ENCODE results near the gene PPM1N. TPM values are rescaled to one million over a fixed set of nuclear protein-coding genes. Genes with fewer than 3 reads are reported as not detected.

The PPM1N gene
- total RNA-seq, 2 experiments from 2014 or later: 5.8 to 6.1 TPM

GRCh38 chr19:45485305-45486077, 12.8 kb upstream of the PPM1N start:
- POLR2A ChIA-PET: interaction anchor here (0.5 to 2.5 kb wide), 10 partner anchors 11 to 397 kb away, joined by 3 to 13 read pairs (median 3); no protein-coding TSS in a partner anchor
- peaks cover 9% of the 10 kb centered on the region for H3K4me1 Mint-ChIP-seq
- ATAC-seq (ENCODE audit: low read depth) (peak; percentile 97), DNase-seq (peak; percentile 98)
- no peaks in the 10 kb centered on the region for H3K9me3 Mint-ChIP-seq
- H3K4me3 Mint-ChIP-seq: peak overlapping the region; percentile 92
- H3K27me3 Mint-ChIP-seq: peaks cover 2% of the 10 kb centered on the region
- peak overlapping the region; percentile 86 for H3K27ac Mint-ChIP-seq
- H3K36me3 Mint-ChIP-seq: no peaks in the 10 kb centered on the region

- Mint-ChIP-seq H3K4me3 (no peak overlapping the region), H3K36me3 (no peaks in the 10 kb centered on the region), H3K27me3 (peaks cover 8% of the 10 kb centered on the region), H3K4me1 (peaks cover 16% of the 10 kb centered on the region), H3K9me3 (no peaks in the 10 kb centered on the region), H3K27ac (no peak overlapping the region)
- no peak for ATAC-seq (ENCODE audit: low read depth)
- DNase-seq: no peak
- POLR2A ChIA-PET: no interaction called here
These were observed 9.5 kb upstream of the PPM1N start for GRCh38 chr19:45488708-45489107.

DNA sequence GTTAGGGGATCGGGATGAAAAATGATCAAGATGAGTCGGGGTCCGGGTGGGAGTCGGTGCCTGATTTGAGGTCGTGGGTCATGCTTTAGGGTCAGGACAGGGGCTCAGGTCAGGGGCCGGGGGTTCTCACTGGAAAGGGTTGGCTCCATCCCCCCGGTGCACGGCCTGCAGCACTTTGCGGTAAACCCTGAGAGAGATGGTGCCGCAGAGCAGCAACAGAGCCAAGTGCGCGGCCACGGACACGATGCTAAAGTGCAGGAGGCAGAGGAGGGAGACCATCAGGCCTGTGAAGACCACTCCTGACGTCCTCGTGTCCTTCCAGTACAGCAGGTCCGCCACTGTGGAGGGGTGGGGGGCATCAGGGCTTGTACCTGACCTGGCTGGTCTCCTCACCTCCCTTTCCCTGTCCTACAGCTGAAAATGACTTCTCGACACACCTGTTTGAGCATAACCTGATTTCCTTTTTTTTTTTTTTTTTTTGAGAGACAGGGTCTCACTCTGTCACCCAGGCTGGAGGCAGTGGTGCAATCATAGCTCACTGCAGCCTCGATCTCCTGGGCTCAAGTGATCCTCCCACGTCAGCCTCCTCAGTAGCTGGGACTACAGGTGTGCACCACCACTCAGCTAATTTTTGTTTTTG, 8.9 kb upstream of the PPM1N start:
- Mint-ChIP-seq H3K36me3 (no peaks in the 10 kb centered on the region), H3K4me3 (no peak overlapping the region), H3K9me3 (no peaks in the 10 kb centered on the region), H3K4me1 (peaks cover 18% of the 10 kb centered on the region), H3K27me3 (peaks cover 8% of the 10 kb centered on the region), H3K27ac (no peak overlapping the region)
- POLR2A ChIA-PET: interaction anchor here (0.7 kb wide), 1 partner anchor 40 kb away, joined by 3 read pairs; no protein-coding TSS in a partner anchor
- no peak for DNase-seq
- no peak for ATAC-seq (ENCODE audit: low read depth)

DNA sequence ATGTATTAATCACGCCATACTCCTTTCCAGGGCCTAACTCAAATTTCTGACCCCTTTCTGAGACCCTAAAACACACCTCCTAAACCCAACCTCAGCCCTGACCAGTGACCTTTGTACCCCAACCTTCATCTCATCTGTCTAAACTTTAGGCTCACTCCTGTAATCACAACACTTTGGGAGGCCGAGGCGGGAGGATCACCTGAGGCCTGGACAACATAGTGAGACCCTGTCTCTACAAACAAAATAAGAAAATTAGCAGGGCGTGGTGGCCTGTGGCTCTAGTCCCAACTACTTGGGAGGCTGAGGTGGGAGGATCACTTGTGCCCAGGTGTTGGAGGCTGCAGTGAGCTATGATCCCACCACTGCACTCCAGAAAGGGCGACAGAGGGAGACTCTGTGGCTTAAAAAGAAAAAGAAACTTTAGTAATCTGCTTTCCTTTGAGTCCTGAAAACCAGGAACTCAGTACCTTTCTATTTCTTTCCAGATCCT, 6.1 kb upstream of the PPM1N start:
- DNase-seq (no peak), ATAC-seq (ENCODE audit: low read depth) (no peak)
- Mint-ChIP-seq H3K27ac (no peak overlapping the region), H3K36me3 (no peaks in the 10 kb centered on the region), H3K4me3 (peak overlapping the region; percentile 53), H3K9me3 (no peaks in the 10 kb centered on the region), H3K27me3 (peaks cover 24% of the 10 kb centered on the region), H3K4me1 (peaks cover 20% of the 10 kb centered on the region)
- POLR2A ChIA-PET: no interaction called here

DNA sequence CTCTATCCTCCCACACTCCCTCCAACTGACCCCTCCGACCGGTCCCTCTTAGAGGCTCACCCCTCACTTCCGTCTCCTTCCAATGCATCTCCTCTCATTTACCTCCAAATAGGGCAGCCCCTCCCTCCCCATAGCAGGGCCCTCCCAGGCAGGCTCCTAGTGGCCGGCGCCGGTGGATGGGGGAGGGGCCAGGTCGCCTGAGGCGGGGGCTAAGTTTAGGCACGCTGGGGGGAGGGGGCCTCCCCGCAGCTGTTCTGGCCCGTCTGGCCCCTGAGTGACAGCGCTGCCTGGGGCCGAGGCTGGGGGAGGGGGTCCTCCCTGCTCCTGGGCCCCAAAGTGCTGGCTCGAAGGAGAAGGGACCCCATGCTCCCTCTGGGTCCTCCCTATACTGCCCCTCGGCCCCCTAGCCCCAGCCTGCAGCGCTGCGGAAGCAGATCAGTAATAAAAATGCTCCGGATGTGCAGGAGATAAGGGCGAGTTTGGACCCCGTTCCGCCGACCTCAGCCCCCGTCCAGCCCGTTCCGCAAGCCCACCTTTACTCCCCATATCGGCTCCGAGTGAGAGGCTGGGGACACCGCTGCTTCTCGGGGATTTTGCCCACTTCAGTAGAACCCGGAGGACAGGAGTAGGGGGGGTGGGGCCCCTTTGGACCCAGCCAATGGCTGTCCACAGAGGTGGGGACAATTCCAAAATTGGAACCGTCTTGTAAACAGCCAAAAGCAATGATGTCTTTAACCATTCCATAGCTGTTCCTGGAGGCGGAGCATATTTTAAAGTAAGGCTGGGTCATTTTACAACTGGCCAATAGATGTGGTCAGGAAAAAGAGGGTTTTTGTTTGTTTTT, 5.4 kb upstream of the PPM1N start:
- Mint-ChIP-seq H3K36me3 (no peaks in the 10 kb centered on the region), H3K27me3 (peaks cover 27% of the 10 kb centered on the region), H3K4me3 (peak overlapping the region; percentile 77), H3K9me3 (no peaks in the 10 kb centered on the region), H3K27ac (no peak overlapping the region), H3K4me1 (peaks cover 24% of the 10 kb centered on the region)
- ATAC-seq (ENCODE audit: low read depth) (no peak), DNase-seq (no peak)
- POLR2A ChIA-PET: interaction anchor here (0.6 kb wide), 1 partner anchor 25 kb away, joined by 3 read pairs; no protein-coding TSS in a partner anchor

- Mint-ChIP-seq H3K9me3 (no peaks in the 10 kb centered on the region), H3K27me3 (peaks cover 27% of the 10 kb centered on the region), H3K4me3 (no peak overlapping the region), H3K36me3 (peaks cover under 1% of the 10 kb centered on the region), H3K4me1 (peaks cover 33% of the 10 kb centered on the region), H3K27ac (no peak overlapping the region)
- POLR2A ChIA-PET: interaction anchor here (1.4 to 2.7 kb wide), 2 partner anchors 14 to 147 kb away, joined by 5 to 8 read pairs; no protein-coding TSS in a partner anchor
- ATAC-seq (ENCODE audit: low read depth) (no peak), DNase-seq (no peak)
These were observed 3.9 kb upstream of the PPM1N start for GRCh38 chr19:45494261-45494916.

DNA sequence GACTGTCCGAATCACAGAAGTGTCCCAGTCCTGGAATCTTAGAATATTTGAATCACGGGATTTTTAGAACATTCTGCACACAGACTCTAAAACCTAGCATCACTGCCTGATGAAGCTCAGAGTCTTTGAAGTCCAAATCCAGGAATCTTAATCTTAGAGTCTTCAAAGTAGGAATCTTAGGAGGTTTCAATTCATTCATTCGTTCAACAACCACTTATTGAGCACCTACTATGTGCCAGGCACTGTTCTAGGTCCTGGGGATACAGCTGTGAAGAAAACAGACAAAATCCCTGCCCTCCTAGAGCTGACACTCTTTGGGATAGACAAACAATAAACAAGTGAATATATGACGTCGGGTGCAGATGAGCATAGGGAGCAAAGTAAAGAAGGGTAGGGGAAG, 3.1 kb upstream of the PPM1N start:
- DNase-seq (no peak), ATAC-seq (ENCODE audit: low read depth) (no peak)
- Mint-ChIP-seq H3K36me3 (peaks cover 2% of the 10 kb centered on the region), H3K27me3 (peaks cover 27% of the 10 kb centered on the region), H3K9me3 (no peaks in the 10 kb centered on the region), H3K4me3 (peak overlapping the region; percentile 31), H3K27ac (no peak overlapping the region), H3K4me1 (peaks cover 35% of the 10 kb centered on the region)
- POLR2A ChIA-PET: interaction anchor here (1.4 to 2.7 kb wide), 2 partner anchors 13 to 147 kb away, joined by 5 to 8 read pairs; no protein-coding TSS in a partner anchor

DNA sequence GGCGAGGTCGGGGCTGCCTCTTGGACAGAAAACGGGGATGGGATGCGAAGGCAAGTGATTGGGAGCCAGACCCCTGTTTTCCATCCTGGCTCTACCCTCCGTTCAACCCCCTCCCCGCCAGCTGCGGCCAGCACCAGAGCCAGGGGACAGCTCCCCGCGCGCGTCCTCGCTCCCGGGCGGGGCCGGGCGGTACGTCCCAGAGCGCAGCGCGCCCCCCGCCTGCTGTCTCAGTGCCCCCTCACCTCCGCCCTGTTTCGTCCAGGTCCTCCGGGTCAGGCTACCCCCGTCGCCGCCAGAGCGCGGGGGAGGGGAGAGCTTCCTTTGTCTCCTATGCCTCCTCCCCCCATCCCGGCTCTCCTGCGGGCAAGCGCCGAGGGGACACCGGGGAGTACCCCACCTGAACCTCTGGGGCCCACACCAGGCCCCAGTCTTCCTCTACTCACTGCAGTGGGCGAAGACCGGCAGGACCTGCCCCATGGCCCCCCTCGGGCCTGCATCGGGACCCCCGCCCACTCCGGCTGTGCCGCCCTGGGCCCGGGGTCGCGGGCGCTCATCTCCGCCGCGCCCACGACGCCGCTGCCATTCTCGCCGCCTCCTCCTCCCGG, 1.8 kb upstream of the PPM1N start:
- POLR2A ChIA-PET: interaction anchor here (0.5 to 2.7 kb wide), 8 partner anchors 9 to 146 kb away, joined by 3 to 8 read pairs (median 4); no protein-coding TSS in a partner anchor
- Mint-ChIP-seq H3K27me3 (peaks cover 27% of the 10 kb centered on the region), H3K27ac (no peak overlapping the region), H3K9me3 (no peaks in the 10 kb centered on the region), H3K4me3 (peak overlapping the region; percentile 89), H3K36me3 (peaks cover 6% of the 10 kb centered on the region), H3K4me1 (peaks cover 38% of the 10 kb centered on the region)
- ATAC-seq (ENCODE audit: low read depth): peak; percentile 18
- DNase-seq: peak; percentile 78

- Mint-ChIP-seq H3K36me3 (peaks cover 6% of the 10 kb centered on the region), H3K4me1 (peaks cover 36% of the 10 kb centered on the region), H3K27ac (peak overlapping the region; percentile 74), H3K9me3 (no peaks in the 10 kb centered on the region), H3K4me3 (peak overlapping the region; percentile 88), H3K27me3 (peaks cover 23% of the 10 kb centered on the region)
- DNase-seq: no peak
- POLR2A ChIA-PET: interaction anchor here (0.6 to 2.0 kb wide), 5 partner anchors 10 to 187 kb away, joined by 3 to 5 read pairs (median 4); no protein-coding TSS in a partner anchor
- ATAC-seq (ENCODE audit: low read depth): no peak
These were observed 452 bp upstream of the PPM1N start for GRCh38 chr19:45497791-45498190.

- POLR2A ChIA-PET: interaction anchor here (0.8 to 2.0 kb wide), 8 partner anchors 9 to 142 kb away, joined by 3 to 10 read pairs (median 5); no protein-coding TSS in a partner anchor
- Mint-ChIP-seq H3K27ac (peak overlapping the region; percentile 8), H3K4me1 (peaks cover 32% of the 10 kb centered on the region)
These were observed 1.2 kb downstream of the PPM1N start for GRCh38 chr19:45499196-45500180.

More at GRCh38 chr19:45499196-45500180, 1.2 kb downstream of the PPM1N start:
- peaks cover 19% of the 10 kb centered on the region for H3K27me3 Mint-ChIP-seq
- peak overlapping the region; percentile 61 for H3K4me3 Mint-ChIP-seq
- ATAC-seq (ENCODE audit: low read depth) (peak; percentile 21), DNase-seq (peak; percentile 81)
- H3K9me3 Mint-ChIP-seq: no peaks in the 10 kb centered on the region
- H3K36me3 Mint-ChIP-seq: peaks cover 8% of the 10 kb centered on the region

Data from activated naive CD8-positive, alpha-beta T cell treated with anti-CD3 and anti-CD28 coated beads, Interleukin-2, amount 10 ng/mL, durations not matched to agents 7 days and 5 days (primary cell).